HG02943 (cell line): ENCODE data around the gene GATD1.
"Not testable (repeated sequence)": the region's sequence is repeated elsewhere in the genome, so short reads cannot be mapped to it uniquely, and the experiment has no call there.

Source experiments
- ATAC-seq: cut with Tn5 transposase; IDR thresholded peaks from one replicate; pipeline ENCODE4 v1.9.1; 2021; ENCODE audit warnings: mild to moderate bottlenecking, low read depth, moderate library complexity; ENCODE audit not compliant: unreplicated experiment

The GATD1 gene

DNA sequence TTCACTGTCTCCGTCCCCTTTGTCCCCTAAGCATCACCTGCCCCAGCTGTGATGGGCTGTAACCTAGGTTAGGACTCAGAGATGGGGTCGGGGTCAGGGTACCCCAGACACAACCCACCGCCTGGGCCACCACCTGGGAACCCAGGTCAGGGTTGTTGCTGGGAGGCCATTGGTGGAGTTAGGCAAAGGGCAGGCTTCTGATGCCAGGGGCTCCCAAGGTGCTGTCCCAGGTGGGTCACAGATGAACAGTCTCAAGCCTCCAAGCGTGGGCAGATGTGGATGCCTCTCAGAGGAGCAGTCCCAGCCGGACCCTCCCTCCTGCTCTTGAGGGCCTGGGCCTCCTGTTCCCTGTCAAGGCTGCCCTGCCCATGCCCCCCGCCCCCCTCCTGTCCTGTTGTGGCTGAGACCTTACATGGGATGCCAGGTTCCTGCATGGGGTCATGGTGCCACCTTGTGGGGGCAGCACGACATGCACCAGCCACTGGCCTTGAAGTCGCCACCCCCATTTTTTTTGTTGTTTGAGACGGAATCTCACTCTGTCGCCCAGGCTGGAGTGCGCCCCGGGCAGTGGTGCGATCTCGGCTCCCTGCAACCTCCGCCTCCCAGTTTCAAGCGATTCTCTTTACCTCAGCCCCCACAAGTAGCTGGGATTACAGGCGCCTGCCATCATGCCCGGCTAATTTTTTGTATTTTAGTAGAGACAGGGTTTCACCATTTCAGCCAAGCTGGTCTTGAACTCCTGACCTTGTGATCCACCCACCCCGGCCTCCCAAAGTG lies 12.1 kb downstream of the GATD1 start:
- ATAC-seq = no peak

DNA sequence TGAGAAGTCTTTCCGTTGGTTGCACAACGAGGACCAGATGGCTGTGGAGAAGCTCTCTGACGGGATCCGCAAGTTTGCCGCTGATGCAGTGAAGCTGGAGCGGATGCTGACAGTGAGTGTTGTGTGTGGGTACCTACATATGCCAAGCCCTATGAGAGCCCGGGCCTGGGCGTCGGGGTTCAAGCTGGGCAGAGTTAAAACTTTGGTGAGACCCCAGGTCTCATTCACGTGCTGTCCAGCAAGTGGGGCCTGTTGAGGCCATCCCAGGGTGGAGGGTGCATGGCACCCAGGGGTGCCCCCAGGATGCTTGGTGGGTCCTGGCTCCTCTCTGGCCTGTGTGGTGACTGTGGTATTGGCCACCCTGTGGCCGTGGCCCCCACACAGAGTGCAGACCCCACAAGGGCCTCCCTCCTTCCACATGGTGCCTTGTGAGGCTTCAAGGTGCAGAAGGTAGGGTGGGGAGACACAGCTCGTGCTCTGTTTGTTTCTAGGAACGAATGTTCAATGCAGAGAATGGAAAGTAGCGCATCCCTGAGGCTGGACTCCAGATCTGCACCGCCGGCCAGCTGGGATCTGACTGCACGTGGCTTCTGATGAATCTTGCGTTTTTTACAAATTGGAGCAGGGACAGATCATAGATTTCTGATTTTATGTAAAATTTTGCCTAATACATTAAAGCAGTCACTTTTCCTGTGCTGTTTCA lies 12.8 kb downstream of the GATD1 start:
- no peak for ATAC-seq

DNA sequence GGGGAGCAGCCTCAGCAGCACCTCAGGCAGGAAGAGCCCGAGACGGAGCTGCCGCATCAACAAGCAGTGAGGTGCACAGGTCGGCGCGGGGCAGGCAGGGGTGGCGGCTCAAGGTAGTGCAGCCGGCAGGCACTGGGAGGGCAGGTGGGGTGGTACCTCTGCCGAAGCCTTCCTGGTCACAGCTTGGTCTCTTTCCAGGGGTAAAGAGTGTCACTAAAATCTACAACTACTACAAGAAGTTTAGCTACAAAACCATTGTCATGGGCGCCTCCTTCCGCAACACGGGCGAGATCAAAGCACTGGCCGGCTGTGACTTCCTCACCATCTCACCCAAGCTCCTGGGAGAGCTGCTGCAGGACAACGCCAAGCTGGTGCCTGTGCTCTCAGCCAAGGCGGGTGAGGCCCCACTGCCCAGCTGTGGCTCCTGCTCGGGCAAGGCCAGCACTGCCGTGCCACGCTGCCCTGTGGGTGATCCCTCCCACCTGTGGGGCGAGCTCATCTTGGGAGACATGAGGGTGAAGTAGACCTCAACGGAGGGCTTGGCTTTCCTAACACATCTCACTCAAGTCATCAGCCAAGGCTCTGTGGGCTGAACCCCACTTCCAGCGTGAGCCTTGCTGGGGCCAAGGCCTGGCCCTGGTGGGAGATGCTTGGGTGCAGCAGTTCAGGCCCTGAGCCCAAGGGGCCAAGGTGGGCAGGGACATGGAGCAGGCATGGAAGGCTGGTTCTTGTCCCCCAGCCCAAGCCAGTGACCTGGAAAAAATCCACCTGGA lies 13.6 kb downstream of the GATD1 start:
- ATAC-seq = no peak

DNA sequence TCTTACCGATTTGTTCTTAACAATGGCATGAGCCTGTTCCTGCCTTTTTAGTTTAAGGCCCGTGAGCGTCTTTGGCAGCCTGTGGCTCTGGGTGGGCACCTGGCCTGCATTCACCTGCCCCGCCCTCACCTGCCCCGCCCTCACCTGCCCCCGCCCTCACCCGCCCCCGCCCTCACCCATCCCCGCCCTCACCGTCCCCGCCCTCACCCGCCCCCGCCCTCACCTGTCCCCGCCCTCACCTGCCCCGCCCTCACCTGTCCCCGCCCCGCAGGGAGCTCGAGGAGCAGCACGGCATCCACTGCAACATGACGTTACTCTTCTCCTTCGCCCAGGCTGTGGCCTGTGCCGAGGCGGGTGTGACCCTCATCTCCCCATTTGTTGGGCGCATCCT lies 14.2 kb downstream of the GATD1 start:
- ATAC-seq = no peak

DNA sequence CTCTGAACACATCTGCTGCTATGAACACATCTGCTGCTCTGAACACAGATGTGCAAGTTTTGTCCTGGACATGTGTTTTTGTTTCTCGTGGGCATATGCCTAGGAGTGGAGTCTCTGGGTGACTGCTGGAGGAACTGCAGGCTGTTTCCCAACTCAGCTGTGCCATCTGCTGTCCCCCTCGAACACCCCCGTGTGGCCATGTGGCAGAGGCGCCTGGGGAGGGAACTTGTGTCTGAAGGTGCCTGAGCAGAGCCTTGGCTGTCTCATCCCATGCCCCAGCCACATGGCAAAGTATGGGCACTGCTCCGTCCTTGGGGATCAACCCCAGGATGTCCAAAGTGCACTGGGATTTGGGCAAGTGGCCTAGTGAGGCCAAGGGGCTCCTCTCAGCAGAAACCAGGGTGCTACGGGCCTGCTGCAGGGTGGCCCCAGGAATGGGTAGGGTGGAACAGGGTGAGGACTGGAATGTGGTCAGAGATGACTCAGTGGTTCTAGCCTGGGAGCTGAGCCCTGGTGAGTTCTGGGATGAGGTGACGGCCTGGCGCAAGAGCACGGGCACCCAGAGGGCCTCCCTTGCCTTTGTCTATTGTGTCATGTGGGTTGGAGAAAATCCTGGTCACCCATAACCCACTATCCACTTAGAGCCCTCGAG lies 14.7 kb downstream of the GATD1 start:
- ATAC-seq = no peak

DNA sequence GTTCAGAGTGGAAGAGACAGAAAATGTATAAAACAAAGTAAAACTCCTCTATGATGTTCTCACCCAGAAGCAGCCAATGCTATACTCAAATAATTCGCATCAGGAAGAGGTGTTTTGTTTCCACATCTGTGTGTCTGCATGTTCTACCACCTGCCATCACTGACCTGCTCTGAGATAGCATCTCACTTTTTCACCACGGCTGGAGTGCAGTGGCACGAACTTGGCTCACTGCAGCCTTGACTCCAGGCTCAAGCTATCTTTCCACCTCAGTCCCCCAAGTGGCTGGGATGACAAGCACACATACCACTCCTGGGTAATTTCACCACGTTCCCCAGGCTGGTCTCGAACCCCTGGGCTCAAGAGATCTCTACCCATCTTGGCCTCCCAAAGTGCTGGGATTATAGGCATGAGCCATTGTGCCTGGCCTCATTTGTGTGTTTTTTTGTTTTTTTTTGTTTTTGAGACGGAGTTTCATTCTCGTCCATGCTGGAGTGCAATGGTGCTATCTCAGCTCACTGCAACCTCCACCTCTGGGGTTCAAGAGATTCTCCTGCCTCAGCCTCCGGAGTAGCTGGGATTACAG lies 15.7 kb downstream of the GATD1 start:
- no peak for ATAC-seq

DNA sequence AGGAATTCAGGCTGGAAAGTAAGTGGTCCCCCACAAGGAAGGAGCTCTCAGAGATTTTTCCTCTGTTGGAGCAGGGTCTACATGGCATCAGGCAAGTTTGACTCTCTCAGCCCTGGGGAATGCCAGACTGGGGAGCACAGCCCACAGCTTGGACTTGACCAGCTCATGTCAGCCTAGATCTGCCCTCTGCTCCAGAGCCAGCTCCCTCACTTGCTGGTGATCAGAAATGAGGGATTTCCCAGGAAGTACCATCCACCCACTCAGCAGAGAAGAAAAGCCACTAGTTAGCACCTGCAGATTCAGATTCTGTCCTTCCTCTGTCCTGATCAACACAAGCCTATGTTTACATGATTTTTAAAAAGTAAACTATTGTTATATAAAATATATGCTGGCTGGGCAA lies 17.1 kb downstream of the GATD1 start:
- no peak for ATAC-seq

DNA sequence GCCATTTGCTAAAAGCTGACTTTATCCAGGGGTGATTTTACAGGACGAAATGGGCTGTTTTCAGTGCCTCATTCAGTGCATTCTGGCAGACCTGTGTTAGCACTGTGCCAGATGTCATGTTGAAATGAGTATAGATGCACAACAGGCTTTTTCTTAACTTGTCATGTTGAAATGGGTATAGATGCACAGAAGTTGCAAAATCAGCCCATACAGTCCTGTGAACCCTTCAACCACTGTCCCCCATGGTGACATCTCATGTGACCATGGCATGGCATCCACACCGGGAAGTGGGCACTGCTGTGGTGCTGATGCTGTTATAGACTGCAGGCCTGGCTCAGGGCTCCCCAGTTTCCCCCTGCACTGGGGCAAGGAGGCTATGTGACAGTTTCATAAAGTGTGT lies 27.6 kb downstream of the GATD1 start:
- ATAC-seq = no peak

DNA sequence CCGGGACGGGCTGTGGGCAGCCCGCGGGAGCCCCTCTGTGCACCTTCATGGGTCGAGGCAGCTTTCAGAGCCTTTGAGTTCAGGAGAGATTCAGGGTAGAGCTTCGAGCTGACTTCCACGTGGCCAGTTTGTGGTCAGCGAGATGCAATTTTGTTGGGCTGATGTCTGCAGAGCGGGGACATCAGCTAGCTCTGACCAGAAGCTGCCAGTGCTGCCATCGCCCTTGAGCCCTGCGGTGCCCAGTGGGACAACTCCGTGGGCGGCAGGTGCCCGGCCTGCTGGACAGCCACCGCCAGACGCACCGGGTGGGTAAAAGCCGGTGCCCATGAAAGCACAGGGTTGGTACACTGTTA lies 29.3 kb downstream of the GATD1 start:
- peak; percentile 6 for ATAC-seq

DNA sequence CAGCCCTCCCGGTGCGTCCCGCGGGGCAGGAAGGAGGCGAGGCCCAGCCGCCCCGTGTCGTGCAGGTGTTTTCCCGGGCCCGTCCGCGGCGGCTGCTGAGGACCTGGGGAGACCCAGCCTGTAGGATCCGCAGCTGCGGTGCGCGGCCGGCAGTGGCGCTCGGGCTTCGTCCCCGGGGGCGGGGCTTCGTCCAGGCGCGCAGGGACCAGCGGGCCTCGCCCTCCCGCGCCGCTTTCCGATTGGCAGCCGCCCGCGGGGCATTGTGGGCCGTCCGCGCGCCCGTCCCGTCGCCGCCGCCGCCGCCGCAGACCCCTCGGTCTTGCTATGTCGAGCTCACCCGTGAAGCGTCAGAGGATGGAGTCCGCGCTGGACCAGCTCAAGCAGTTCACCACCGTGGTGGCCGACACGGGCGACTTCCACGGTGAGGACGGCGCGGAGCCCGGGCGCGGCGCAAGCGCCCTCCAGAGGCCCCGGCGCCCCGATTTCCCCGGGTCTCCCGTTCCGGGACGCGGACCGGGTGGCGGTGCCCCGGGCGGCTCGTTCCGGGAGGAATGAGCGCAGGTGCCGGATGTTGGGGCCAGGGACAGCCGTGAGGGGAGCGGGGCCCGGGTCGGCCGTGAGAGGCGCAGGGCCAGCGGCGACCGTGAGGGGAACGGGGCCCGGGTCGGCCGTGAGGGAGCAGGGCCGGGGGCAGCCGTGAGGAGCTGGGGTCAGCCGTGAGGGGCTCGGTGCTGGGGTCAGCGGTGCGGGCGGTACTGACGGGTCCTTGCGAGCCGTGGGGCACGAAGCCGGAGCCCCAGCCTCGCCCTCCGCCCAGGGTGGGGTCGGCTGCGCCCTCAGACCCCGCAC lies 29.9 kb downstream of the GATD1 start, which contains the start of gene TALDO1:
Gene TALDO1 (plus strand): TSS at position 307 of the 849 bp plus-strand sequence. CDS start 18 bp downstream, at position 325.
- ATAC-seq = peak; percentile 84

DNA sequence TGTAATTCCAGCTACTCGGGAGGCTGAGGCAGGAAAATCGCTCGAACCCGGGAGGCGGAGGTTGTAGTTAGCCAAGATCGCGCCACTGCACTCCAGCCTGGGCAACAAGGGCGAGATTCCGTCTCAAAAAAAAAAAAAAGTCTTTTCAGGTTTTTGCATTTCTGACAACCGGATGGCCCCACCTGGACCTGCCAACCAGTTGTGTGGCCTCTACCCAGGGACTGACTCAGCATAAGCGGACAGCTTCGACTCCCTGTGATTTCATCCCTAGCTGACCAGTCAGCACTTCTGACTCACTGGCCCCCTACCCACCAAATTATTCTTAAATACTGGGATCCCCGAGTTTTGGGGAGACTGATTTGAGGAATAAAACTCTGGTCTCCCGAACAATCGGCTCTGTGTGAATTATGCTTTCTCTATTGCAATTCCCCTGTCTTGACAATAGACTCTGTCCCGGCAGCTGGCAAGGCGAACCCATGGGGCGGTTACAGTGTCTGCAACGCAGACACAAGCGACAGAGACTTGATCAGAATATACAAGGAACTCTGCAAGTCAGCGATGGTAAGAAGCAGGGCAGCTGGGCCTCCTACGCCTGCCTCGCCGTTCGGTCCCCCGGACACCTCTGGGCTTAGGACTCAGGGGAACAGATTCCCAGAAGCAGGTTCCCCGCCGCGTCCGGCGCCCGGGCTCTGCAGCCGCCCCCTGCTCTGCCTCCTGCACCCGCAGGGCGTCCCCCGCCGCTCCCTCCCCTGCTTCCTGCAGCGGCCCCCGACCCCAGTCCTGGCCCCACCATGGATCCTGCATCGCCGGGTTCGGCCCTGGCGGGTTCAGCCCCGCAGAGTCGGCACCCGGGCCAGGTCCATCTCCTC lies 30.8 kb downstream of the GATD1 start:
- peak; percentile 35 for ATAC-seq

DNA sequence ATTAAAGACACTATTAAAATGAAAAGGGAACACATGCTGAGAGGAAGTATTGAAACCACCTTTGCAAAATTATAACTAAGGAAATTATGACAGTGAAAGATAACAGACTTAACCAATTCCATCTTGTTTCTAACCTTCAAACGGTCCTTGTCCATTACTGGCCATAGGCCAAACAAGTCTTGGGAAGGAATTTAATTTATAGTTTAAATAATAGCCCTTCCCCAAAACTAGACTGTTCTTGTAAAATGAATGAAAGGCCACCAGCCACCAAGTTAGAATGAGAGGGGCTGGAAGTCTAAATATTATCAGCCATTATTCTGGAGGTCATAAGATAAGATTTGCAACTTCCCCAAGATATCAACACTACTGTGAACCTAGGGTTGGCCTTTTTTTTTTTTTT lies 31.9 kb downstream of the GATD1 start:
- no peak for ATAC-seq

DNA sequence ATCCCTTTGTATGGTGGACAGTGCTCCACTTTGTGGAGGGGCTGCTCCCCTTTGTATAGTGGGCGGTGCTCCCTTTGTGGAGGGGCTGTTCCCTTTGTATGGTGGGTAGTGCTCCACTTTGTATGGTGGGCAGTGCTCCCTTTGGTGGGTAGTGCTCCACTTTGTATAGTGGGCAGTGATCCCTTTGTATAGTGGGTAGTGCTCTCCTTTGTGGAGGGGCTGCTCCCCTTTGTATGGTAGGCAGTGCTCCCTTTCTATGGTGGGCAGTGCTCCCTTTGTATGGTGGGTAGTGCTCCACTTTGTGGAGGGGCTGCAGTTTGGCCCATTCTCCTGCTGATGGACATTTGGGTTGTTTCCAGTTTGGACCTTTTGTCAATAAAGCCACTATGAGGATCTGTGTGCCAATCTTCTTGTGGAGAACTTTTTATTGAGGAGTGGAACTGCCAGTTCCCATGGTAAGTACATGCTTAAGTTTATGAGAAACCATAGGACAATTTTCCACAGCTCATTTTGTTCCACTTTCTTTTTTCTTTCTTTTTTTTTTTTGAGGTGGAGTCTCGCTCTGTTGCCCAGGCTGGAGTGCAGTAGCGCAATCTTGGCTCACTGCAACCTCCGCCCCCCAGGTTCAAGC lies 34.6 kb downstream of the GATD1 start:
- no peak for ATAC-seq

DNA sequence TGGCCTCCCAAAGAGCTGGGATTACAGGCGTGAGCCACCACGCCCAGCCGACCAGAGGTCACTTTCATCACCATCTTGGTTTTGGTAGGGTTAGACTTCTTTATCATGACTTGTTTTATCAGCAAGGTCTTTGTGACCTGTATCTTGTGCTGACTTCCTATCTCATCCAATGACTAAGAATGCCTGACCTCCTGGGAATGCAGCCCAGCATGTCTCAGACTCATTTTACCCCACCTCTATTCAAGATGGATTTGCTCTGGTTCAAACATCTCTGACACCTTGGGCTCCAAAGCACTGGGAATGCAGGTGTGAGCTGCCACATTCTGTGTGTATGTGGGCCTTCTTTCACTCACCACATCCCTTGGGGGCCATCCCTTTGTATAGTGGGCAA lies 35.1 kb downstream of the GATD1 start:
- ATAC-seq = no peak

DNA sequence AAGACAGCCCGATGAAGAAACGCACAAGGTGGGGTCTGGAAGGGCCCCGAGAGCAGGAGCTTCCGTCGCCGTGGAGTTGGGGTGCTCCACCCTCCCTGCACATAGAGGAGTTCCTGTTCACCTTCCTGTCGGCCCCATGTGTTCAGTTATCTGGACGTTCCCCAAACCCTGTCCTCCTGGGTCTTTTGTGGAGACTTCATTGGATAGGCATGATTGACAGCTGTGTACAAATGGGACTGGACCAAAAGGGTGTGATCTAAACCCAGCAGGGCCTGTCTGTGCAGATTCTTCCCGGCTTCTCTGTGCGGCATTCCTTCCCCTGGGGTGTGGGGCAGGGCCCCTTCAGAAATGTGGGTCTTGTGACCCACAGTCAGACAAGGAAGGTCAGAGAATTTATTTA lies 39.4 kb downstream of the GATD1 start:
- not testable (repeated sequence) for ATAC-seq

DNA sequence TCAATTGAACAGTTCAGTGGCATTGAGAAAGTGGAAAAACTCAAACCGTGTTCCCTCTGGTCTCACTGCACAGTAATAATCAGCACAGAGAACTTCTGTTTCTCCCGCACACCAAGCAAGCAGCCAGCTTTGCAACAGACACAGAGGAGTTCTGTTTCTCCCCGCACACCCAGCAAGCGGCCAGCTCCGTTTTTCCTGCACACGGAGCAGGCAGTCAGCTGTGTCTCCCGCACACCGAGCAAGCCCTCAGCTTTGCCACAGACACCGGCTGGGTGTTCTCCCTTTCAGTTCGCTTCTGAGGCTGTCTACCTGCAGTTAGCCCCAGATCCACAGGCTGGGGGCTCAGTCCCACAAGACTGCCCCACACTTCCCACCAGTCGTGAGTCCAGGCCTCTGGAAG lies 39.9 kb downstream of the GATD1 start:
- ATAC-seq = no peak

DNA sequence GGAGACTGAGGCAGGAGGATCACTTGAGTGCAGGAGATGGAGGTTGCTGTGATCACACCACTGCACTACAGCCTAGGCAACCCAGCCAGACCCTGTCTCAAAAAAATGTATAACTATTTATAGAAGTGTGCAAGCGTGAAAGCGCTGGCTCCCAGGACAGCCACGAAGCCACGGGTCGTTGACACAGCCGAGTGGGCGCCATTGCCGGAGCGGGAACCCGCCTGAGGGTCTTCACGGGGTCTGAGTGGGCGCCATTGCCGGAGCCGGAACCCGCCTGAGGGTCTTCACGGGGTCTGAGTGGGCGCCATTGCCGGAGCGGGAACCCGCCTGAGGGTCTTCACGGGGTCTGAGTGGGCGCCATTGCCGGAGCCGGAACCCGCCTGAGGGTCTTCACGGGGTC lies 42.7 kb downstream of the GATD1 start:
- not testable (repeated sequence) for ATAC-seq

DNA sequence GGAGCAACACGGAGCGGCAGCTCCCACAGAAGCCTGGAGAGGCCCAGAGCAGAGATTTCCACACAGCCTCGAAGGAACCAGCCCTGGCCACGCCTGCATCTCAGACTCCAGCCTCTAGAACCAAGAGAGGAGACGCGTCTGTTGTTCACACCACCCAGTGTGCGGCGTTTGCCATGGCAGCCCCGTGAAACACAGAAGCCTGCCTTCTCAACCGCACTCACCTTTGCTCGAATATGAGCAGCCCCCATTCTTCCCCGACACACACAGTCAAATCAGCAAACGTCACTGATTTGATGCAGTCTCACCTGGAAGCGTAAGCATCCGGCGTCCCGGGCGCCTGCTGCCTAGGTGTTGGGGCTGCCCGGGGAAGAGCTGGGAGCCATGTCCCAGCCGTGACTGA lies 44.2 kb downstream of the GATD1 start:
- no peak for ATAC-seq
